Hair follicle dermal papilla cell (primary cell): Measurements from ENCODE around the gene CFAP73. TPM values are rescaled to one million over a fixed set of nuclear protein-coding genes. Genes with fewer than 3 reads are reported as not detected.

Source experiments
- small RNA-seq: library from RNA; depleted of rRNA; stranded (forward); fragments of <200 nt; gene quantifications from one replicate; pipeline ENCODE3, GENCODE V24; 2012
- total RNA-seq: library from RNA; depleted of rRNA; stranded (reverse); fragments of >200 nt; gene quantifications from 2 replicates; pipeline ENCODE4 v1.2.3, GENCODE V29; 2012

The CFAP73 gene
- total RNA-seq = not detected in 2 replicates

DNA sequence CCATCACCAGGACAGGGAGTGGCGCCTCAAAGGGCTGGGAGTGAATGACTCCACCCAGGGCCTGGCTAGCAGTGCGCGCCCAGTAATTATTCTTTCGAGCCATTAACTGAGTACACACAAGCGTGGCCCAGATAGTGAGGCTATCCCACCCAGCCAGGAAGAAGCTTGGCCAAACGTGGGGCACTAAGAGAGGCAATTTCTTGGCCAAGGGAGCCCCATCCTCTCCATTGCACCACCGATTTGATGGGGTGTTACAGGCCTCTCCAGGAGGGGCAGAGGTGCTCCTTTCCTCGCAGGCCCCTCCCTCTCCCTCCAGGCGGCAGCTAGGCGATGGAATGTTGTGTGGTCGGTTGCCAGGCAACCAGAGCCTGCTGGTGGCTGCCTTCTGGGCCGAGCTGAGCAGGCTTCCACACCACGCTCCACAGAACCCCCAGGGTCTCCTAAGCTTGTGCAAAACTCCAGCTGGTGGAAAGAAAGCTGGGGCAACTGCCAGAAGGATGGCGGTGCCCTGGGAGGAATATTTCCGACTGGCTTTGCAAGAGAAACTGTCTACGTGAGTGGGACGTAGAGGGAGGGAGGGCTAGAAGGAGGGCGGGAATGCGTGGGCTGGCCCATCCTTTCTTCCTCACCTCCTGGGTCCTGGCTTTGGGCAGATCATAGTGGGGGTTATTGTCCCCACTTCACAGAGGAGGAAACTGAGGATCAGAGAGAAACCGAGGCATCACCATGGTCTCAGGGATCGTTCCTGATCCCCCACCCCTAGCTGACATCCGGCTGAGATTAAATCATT, at the start of gene CFAP73:
TSS of gene CFAP73 (plus strand) at position 364 of the 790 bp plus-strand sequence. CDS start at position 498, 134 bp downstream.

GRCh38 chr12:113135178-113136127, 14.1 kb upstream of the CFAP73 start, which contains the start of gene RASAL1:
RASAL1 (minus strand) TSS chr12:113135761; CDS start chr12:113135462, 299 bp downstream.

DNA sequence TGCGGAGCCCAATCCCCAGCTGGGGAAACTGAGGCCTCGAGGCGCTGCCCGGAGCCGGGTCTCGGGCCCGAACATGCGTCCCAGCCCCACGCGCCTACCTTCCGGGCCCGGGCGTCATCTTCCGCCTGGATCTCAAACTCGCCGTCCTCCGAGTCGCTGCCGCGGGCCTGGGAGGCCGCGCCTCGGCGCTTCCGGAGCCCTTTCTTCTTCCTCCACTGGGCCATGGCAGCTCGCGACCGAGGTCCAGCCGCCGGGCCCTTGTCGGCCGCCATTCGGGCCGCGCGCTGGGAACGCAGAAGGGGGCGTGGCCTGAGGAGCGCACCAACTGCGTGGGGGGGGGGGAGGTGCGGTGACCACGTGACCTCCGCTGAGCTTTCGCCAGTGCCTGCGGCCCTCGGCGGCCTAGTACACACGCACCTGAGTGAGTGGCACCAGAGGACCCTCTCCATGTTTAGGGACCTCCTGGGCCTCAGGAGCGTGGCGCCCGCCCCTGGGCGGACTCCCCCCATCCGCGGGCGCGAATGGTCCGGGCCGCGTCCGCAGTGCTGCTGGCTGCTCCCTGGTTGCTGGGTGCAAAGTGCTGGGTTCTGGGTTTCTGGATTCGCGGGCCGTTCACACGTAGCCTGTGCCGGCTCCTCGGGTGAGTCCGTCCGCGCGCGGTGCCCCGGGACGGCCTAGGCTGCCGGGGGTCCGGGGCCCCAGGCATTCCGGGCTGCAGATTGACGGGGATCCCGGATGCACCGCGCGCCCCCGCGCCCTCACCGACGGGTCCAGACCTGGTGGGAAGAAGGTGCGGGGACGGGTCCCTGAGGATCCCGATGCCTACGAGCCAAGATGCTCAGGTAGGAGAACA, 35.9 kb downstream of the CFAP73 start, which contains the start of the genes DDX54 and RITA1:
TSS of gene DDX54 (minus strand) at position 299 of the 853 bp plus-strand sequence. CDS start at position 272, 27 bp downstream.
TSS of gene RITA1 (plus strand) at position 542 of the 853 bp plus-strand sequence. CDS start 1,026 bp downstream, outside the sequence.

Small RNA genes lying within 50 kb of the gene (small RNA-seq; reads per million reads assigned to genes)
- gene MIR7106 (not detected), gene RF00019 (not detected)

Other genes starting within 250 kb of the CFAP73 start
- 10.6 and 16.9 TPM in 2 replicates for gene OAS1, start 242.8 kb upstream of the CFAP73 start, total RNA-seq
- 10.7 and 30.5 TPM in 2 replicates for gene OAS3, start 211.2 kb upstream of the CFAP73 start, total RNA-seq
- 25.6 and 26.6 TPM in 2 replicates for gene OAS2, start 171.2 kb upstream of the CFAP73 start, total RNA-seq
- under 0.01 TPM in 2 replicates for gene DTX1, start 93.0 kb upstream of the CFAP73 start, total RNA-seq
- not detected in 2 replicates for gene RASAL1, start 14.0 kb upstream of the CFAP73 start, total RNA-seq
- 42.8 and 45.2 TPM in 2 replicates for gene DDX54, start 35.8 kb downstream of the CFAP73 start, total RNA-seq
- gene RITA1, start 36.0 kb downstream of the CFAP73 start, total RNA-seq = 24.7 and 25.2 TPM in 2 replicates
- gene TPCN1, start 71.7 kb downstream of the CFAP73 start, total RNA-seq = 34.9 and 45.9 TPM in 2 replicates
- 27.1 and 29.1 TPM in 2 replicates for gene SLC8B1, start 185.4 kb downstream of the CFAP73 start, total RNA-seq
- gene PLBD2, start 208.9 kb downstream of the CFAP73 start, total RNA-seq = 58.2 and 65.7 TPM in 2 replicates